Activated CD8-positive, alpha-beta memory T cell treated with anti-CD3 and anti-CD28 coated beads for 48 hours (primary cell): ENCODE data around the gene TECTA.
"Not testable (repeated sequence)": the region's sequence is repeated elsewhere in the genome, so short reads cannot be mapped to it uniquely, and the experiment has no call there.

ENCODE experiments used
- DNase-seq, 3 experiments: peaks; one replicate each; pipeline ENCODE4 v3.0.0-alpha.2; 2020; ENCODE audit warnings: low read depth in 2 of 3, low spot score in 2 of 3

The TECTA gene

GRCh38 chr11:121090145-121090721 is 10.8 kb upstream of the TECTA start:
- DNase-seq, result no peak

GRCh38 chr11:121091492-121092152 is 9.4 kb upstream of the TECTA start:
- DNase-seq, result no peak

- DNase-seq, result no peak
Measured at GRCh38 chr11:121095561-121095960, 5.5 kb upstream of the TECTA start.

GRCh38 chr11:121099364-121099763 is 1.7 kb upstream of the TECTA start:
- no peak for DNase-seq

GRCh38 chr11:121099885-121100284 is 1.2 kb upstream of the TECTA start:
- no peak for DNase-seq

- no peak for DNase-seq
Measured at GRCh38 chr11:121104312-121104762, 3.3 kb downstream of the TECTA start.

GRCh38 chr11:121105063-121105480 is 4.0 kb downstream of the TECTA start:
- no peak for DNase-seq

GRCh38 chr11:121105481-121106195 is 4.6 kb downstream of the TECTA start:
- DNase-seq, result no peak

- DNase-seq, result no peak
Measured at GRCh38 chr11:121106812-121107211, 5.8 kb downstream of the TECTA start.

- DNase-seq, result no peak
Measured at GRCh38 chr11:121108413-121108812, 7.4 kb downstream of the TECTA start.

- DNase-seq, result no peak
Measured at GRCh38 chr11:121109471-121109870, 8.4 kb downstream of the TECTA start.

GRCh38 chr11:121109916-121110586 is 9.0 kb downstream of the TECTA start:
- DNase-seq, result no peak

- no peak for DNase-seq
Measured at GRCh38 chr11:121110871-121111724, 10.1 kb downstream of the TECTA start.

- peak in 1 of 3 experiments; percentile 9 for DNase-seq
Measured at GRCh38 chr11:121112498-121113455, 11.7 kb downstream of the TECTA start.

GRCh38 chr11:121113611-121114010 is 12.6 kb downstream of the TECTA start:
- no peak for DNase-seq

GRCh38 chr11:121115024-121115423 is 14.0 kb downstream of the TECTA start:
- not testable (repeated sequence) for DNase-seq

GRCh38 chr11:121117788-121118187 is 16.7 kb downstream of the TECTA start:
- no peak for DNase-seq

GRCh38 chr11:121119440-121119839 is 18.4 kb downstream of the TECTA start:
- DNase-seq, result no peak

- no peak for DNase-seq
Measured at GRCh38 chr11:121122328-121122727, 21.3 kb downstream of the TECTA start.
